ENCODE data around the gene FAM89B. TPM values are rescaled to one million over a fixed set of nuclear protein-coding genes. Genes with fewer than 3 reads are reported as not detected.
A peak's percentile ranks its signal among the peaks of the same experiment; 100 is the strongest.
"Not testable (repeated sequence)": the region's sequence is repeated elsewhere in the genome, so short reads cannot be mapped to it uniquely, and the experiment has no call there.

Gene FAM89B
- 50.7 TPM for total RNA-seq (2013)
- polyA plus RNA-seq: 100 to 1,000 TPM in 1 of 3 donors, 10 to 100 TPM in 2; 51.3 to 139 (median 70.8) TPM
- polyA minus RNA-seq: 46.1 and 73.5 TPM in 2 replicates
- 0.93 to 5.2 (median 2.3) reads per million in 11 experiments for total RNA-seq

DNA sequence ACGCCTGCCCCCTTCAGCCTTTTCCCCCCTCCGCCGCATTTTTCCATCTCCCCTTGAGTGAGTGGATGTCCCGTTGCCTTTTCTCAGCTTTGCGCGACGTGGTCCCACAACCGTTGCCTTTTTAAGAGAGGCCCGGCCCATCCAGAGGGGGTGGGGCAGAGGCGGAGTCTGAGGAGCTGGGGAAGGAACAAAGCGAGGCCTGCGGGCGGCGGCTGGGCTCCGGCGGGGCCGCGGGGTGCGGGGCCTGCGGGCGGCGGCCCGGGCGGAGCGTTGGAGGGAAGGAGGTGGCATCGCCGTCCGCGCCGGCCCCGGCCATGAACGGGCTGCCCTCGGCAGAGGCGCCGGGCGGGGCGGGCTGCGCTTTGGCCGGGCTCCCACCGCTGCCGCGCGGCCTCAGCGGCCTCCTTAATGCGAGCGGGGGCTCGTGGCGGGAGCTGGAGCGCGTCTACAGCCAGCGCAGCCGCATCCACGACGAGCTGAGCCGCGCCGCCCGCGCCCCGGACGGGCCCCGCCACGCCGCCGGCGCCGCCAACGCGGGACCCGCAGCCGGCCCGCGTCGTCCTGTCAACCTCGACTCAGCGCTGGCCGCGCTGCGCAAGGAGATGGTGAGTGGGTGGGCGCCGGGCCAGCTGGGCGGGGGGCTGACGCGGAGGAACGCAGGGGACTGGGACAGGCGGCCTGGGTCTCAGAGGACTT, at the start of gene FAM89B:
Gene FAM89B, plus strand, starts transcription at position 183 of the 696 bp plus-strand sequence. Its CDS starts 132 bp downstream, at position 315.
- Histone ChIP-seq H3K9me3 (replicated peaks in 1 of 2; ENCODE audit: control insufficient read depth in 1 of 2, insufficient read depth in 1 of 2, low read length in 2 of 2) (no peaks in the 10 kb centered on the region), H3K27ac (ENCODE audit: low read depth in 1 of 2, low read length in 2 of 2) (peak within 1 kb of the TSS; percentile 95 to 96)
- peaks cover 0 to 2% (median 0%) of the 10 kb centered on the region in 7 donors for H3K9me3 Mint-ChIP-seq

DNA sequence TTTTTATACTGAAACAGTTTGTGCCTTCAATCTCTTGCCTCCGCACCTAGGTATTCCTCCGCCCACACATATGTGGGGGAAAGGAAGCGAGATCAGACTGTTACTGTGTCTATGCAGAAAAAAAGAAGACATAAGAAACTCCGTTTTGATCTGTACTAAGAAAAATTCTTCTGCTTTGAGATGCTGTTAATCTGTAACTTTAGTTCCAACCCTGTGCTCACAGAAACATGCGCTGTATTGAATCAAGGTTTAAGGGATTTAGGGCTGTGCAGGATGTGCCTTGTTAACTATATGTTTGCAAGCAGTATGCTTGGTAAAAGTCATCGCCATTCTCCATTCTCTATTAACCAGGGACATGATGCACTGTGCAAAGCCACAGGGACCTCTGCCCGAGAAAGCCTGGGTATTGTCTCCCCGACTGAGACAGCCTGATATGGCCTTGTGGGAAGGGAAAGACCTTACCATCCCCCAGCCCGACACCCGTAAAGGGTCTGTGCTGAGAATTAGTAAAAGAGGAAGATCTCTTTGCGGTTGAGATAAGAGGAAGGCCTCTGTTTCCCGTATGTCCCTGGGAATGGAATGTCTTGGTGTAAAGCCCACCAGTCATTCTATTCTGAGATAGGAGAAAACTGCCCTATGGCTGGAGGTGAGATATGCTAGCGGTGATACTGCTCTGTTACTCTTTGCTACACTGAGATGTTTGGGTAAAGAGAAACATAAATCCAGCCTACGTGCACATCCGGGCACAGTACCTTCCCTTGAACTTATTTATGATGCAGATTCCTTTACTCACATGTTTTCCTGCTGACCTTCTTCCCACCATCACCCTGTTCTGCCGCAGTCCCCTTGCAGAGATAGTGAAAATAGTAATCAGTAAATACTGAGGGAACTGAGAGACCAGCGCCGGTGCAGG, 49.4 kb upstream of the FAM89B start:
- Mint-ChIP-seq H3K4me3 (peak overlapping the region; percentile 74 to 89), H3K4me1 (peaks cover 40% of the 10 kb centered on the region), H3K36me3 (peaks cover 12 to 21% of the 10 kb centered on the region in 2 donors), H3K27ac (peak overlapping the region; percentile 15 to 83 (median 66))
- DNase-seq: peak in 2 of 3 donors; percentile 62 to 63
- peak overlapping the region; percentile 35 for H2AFZ ChIP-seq (ENCODE audit: insufficient read depth, low read depth, low read length, poor library complexity, severe bottlenecking)
- H3K36me3 ChIP-seq (replicated peaks in 1 of 2; ENCODE audit: control insufficient read depth in 1 of 2, insufficient read depth in 2 of 2, low read length in 2 of 2): peaks cover 8 to 17% of the 10 kb centered on the region in 2 donors
- H3K27ac ChIP-seq (ENCODE audit: low read depth in 1 of 2, low read length in 2 of 2); intact Hi-C loops (cut with micrococcal nuclease); H3K27me3 ChIP-seq (ENCODE audit: control insufficient read depth in 2 of 2, insufficient read depth in 2 of 2, low read length in 2 of 2); H3K9ac ChIP-seq (ENCODE audit: insufficient read depth, low read length, poor library complexity, severe bottlenecking); H3K9me3 ChIP-seq (replicated peaks in 1 of 2; ENCODE audit: control insufficient read depth in 1 of 2, insufficient read depth in 1 of 2, low read length in 2 of 2); H3K9me3 Mint-ChIP-seq; H3K27me3 Mint-ChIP-seq (ENCODE audit: low read depth in 3 of 3): not testable (repeated sequence)
- peaks cover 38 to 44% of the 10 kb centered on the region in 2 donors for H3K4me1 ChIP-seq (ENCODE audit: control insufficient read depth in 1 of 2, insufficient read depth in 2 of 2, low read length in 2 of 2)
- H3K4me2 ChIP-seq (replicated peaks; ENCODE audit: extremely low read depth, low read length, poor library complexity, severe bottlenecking): peak overlapping the region; percentile 65
- peak overlapping the region in 1 of 3 experiments; percentile 65 for H3K4me3 ChIP-seq (replicated peaks in 1 of 3; ENCODE audit: low read depth in 2 of 3, low read length in 3 of 3)
- H4K20me1 ChIP-seq (ENCODE audit: insufficient read depth, low read length): peaks cover 18% of the 10 kb centered on the region
- WGBS (ENCODE audit: insufficient coverage): no CpG with 5 or more reads among the region's 18 CpGs
- H3K79me2 ChIP-seq (ENCODE audit: insufficient read depth, low read length): peaks cover 20% of the 10 kb centered on the region

More for the DNA sequence above, at the start of gene FAM89B:
- Histone ChIP-seq H3K9ac (ENCODE audit: insufficient read depth, low read length, poor library complexity, severe bottlenecking) (peak within 1 kb of the TSS; percentile 58), H3K79me2 (ENCODE audit: insufficient read depth, low read length) (peaks cover 78% of the 10 kb centered on the region), H3K36me3 (replicated peaks in 1 of 2; ENCODE audit: control insufficient read depth in 1 of 2, insufficient read depth in 2 of 2, low read length in 2 of 2) (no peaks in the 10 kb centered on the region), H3K27me3 (ENCODE audit: control insufficient read depth in 2 of 2, insufficient read depth in 2 of 2, low read length in 2 of 2) (no peaks in the 10 kb centered on the region), H3K4me3 (replicated peaks in 1 of 3; ENCODE audit: low read depth in 2 of 3, low read length in 3 of 3) (peak within 1 kb of the TSS; percentile 63 to 100 (median 98)), H3K4me2 (replicated peaks; ENCODE audit: extremely low read depth, low read length, poor library complexity, severe bottlenecking) (peak within 1 kb of the TSS; percentile 97), H4K20me1 (ENCODE audit: insufficient read depth, low read length) (peaks cover 59% of the 10 kb centered on the region), H3K4me1 (ENCODE audit: control insufficient read depth in 1 of 2, insufficient read depth in 2 of 2, low read length in 2 of 2) (peaks cover 55 to 70% of the 10 kb centered on the region in 2 donors), H2AFZ (ENCODE audit: insufficient read depth, low read depth, low read length, poor library complexity, severe bottlenecking) (peak within 1 kb of the TSS; percentile 4)
- intact Hi-C loops (cut with micrococcal nuclease): loop anchor here in 1 of 2 donors (1.0 to 10.0 kb wide), 2 partner anchors 16 to 548 kb away; partner anchors contain the start of gene SNX15
- under 1% methylated on average over 78 of the region's 86 CpGs for WGBS (ENCODE audit: insufficient coverage)
- Mint-ChIP-seq H3K4me3 (peak within 1 kb of the TSS; percentile 77 to 88), H3K27me3 (ENCODE audit: low read depth in 3 of 3) (no peaks in the 10 kb centered on the region), H3K4me1 (peaks cover 55% of the 10 kb centered on the region), H3K27ac (peak within 1 kb of the TSS; percentile 90 to 98 (median 95)), H3K36me3 (peaks cover 7 to 20% of the 10 kb centered on the region in 2 donors)
- TF ChIP-seq, protein P1, sequence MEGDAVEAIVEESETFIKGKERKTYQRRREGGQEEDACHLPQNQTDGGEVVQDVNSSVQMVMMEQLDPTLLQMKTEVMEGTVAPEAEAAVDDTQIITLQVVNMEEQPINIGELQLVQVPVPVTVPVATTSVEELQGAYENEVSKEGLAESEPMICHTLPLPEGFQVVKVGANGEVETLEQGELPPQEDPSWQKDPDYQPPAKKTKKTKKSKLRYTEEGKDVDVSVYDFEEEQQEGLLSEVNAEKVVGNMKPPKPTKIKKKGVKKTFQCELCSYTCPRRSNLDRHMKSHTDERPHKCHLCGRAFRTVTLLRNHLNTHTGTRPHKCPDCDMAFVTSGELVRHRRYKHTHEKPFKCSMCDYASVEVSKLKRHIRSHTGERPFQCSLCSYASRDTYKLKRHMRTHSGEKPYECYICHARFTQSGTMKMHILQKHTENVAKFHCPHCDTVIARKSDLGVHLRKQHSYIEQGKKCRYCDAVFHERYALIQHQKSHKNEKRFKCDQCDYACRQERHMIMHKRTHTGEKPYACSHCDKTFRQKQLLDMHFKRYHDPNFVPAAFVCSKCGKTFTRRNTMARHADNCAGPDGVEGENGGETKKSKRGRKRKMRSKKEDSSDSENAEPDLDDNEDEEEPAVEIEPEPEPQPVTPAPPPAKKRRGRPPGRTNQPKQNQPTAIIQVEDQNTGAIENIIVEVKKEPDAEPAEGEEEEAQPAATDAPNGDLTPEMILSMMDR (IDR thresholded peaks at IDR 0.05): no peak
- peak; percentile 65 to 77 (median 69) for DNase-seq

DNA sequence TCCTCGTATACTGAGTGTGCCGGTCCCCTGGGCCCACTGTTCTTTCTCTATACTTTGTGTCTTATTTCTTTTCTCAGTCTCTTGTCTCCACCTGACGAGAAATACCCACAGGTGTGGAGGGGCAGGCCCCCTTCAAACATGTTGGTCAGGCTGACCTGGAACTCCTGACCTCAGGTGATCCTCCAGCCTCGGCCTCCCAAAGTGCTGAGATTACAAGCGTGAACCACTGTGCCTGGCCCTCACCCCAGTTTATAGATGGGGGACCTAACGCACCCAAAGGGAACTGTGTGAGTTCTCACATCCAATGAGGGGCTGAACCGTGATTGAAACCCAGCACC, 48.7 kb upstream of the FAM89B start:
- H3K9me3 Mint-ChIP-seq; DNase-seq; H3K27me3 ChIP-seq (ENCODE audit: control insufficient read depth in 2 of 2, insufficient read depth in 2 of 2, low read length in 2 of 2); H3K9ac ChIP-seq (ENCODE audit: insufficient read depth, low read length, poor library complexity, severe bottlenecking); intact Hi-C loops (cut with micrococcal nuclease); H3K27me3 Mint-ChIP-seq (ENCODE audit: low read depth in 3 of 3); H3K9me3 ChIP-seq (replicated peaks in 1 of 2; ENCODE audit: control insufficient read depth in 1 of 2, insufficient read depth in 1 of 2, low read length in 2 of 2); H3K27ac ChIP-seq (ENCODE audit: low read depth in 1 of 2, low read length in 2 of 2); H2AFZ ChIP-seq (ENCODE audit: insufficient read depth, low read depth, low read length, poor library complexity, severe bottlenecking): not testable (repeated sequence)
- peak overlapping the region; percentile 74 to 89 for H3K4me3 Mint-ChIP-seq
- Histone ChIP-seq H3K4me3 (replicated peaks in 1 of 3; ENCODE audit: low read depth in 2 of 3, low read length in 3 of 3) (peak overlapping the region in 1 of 3 experiments; percentile 65), H3K4me1 (ENCODE audit: control insufficient read depth in 1 of 2, insufficient read depth in 2 of 2, low read length in 2 of 2) (peaks cover 38 to 44% of the 10 kb centered on the region in 2 donors), H3K79me2 (ENCODE audit: insufficient read depth, low read length) (peaks cover 20% of the 10 kb centered on the region), H3K36me3 (replicated peaks in 1 of 2; ENCODE audit: control insufficient read depth in 1 of 2, insufficient read depth in 2 of 2, low read length in 2 of 2) (peaks cover 8 to 23% of the 10 kb centered on the region in 2 donors), H4K20me1 (ENCODE audit: insufficient read depth, low read length) (peaks cover 21% of the 10 kb centered on the region), H3K4me2 (replicated peaks; ENCODE audit: extremely low read depth, low read length, poor library complexity, severe bottlenecking) (peak overlapping the region; percentile 65)
- peaks cover 41% of the 10 kb centered on the region for H3K4me1 Mint-ChIP-seq
- H3K36me3 Mint-ChIP-seq: peaks cover 13 to 22% of the 10 kb centered on the region in 2 donors
- H3K27ac Mint-ChIP-seq: peak overlapping the region in 6 of 7 donors; percentile 15 to 83 (median 76)
- 70% methylated on average over 3 of the region's 7 CpGs for WGBS (ENCODE audit: insufficient coverage)
